Nucleus accumbens (tissue), 56 donors: ENCODE data around the gene EPYC.

Experiments
- DNase-seq, 56 donors: peaks; one replicate each; lab custom pipeline; 2025; lab: John Stamatoyannopoulos, UW

Gene EPYC

DNA sequence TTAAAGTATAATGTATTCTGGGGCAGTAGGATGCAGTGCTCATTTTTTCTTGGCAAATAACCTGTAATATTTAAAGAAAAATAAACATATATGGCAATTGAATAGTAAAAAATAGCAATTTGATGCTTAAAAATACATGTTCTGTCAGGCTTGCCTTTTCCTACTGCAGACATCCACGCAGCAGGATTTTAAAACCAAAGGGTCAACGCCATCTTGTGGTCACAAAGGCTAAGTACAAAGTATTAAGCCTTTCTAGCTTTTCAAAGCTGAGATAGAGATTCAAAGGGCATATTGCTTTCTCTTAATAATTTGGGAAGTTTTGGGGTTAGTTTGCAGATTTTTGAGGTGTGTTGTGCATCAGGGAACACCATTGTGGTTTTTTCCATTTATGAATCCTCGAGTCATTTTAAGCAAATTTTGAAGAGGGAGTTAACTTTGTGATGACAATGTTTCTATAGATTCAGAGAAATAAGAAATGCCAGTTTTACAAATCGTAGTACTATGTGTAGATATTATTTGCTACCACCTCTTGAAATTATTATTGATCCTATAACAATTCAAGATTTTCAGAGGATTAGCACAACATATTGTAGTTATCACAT, 45.1 kb downstream of the EPYC start:
- peak in 10 of 56 donors; percentile 2 to 39 (median 8) for DNase-seq

DNA sequence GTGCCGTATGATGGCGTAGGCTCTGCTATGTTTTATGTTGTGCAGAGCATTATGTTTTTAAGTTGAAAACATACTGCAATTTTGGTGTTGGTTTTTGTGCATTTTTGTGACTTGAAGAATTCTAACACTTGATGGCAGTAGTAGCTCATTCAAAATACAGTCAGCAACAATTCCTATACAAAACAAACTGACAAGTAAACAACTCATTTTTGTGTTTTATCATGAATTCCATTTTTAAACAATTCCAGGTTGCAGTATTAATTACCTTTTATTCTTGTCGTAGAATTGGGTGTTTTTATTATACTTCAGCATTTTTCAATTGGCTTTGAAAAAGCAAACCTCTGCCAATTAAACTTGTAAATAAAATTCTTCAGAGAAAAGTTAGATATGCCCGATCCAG, 45.7 kb downstream of the EPYC start:
- DNase-seq = no peak

- DNase-seq = no peak
Measured at GRCh38 chr12:90958347-90958746, 46.4 kb downstream of the EPYC start.

- no peak for DNase-seq
Measured at GRCh38 chr12:90954921-90955320, 49.9 kb downstream of the EPYC start, which contains the start of gene CCER1. TSS of gene CCER1 (minus strand) at chr12:90955176. CDS start at chr12:90954742, 434 bp downstream.

DNA sequence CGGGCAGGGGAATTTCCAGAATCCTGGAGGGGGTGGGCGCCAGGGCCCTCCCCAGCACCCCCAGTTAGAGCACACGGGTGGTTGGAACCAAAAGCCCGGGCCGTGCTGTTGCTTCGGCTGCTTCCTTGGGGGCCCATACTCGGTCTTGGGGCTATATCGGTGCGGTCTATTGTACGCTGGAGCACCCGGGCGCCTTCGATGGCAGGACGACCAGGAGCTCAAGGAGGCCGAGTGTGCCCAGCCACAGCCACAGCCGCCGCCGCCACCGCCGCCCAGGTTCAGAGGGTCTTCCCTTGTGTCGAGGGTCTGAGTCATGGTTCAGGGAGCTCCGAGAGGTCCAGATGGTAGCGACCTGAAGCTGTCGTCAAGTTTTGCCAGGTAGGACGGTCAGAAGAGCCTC, 50.3 kb downstream of the EPYC start:
- DNase-seq = no peak

- DNase-seq = no peak
Measured at GRCh38 chr12:90953956-90954421, 50.8 kb downstream of the EPYC start.

- no peak for DNase-seq
Measured at GRCh38 chr12:90951432-90952105, 53.2 kb downstream of the EPYC start.

- DNase-seq = no peak
Measured at GRCh38 chr12:90947869-90948268, 56.9 kb downstream of the EPYC start.

GRCh38 chr12:90945070-90945649, 59.6 kb downstream of the EPYC start:
- no peak for DNase-seq

- DNase-seq = no peak
Measured at GRCh38 chr12:90943255-90943654, 61.5 kb downstream of the EPYC start.

DNA sequence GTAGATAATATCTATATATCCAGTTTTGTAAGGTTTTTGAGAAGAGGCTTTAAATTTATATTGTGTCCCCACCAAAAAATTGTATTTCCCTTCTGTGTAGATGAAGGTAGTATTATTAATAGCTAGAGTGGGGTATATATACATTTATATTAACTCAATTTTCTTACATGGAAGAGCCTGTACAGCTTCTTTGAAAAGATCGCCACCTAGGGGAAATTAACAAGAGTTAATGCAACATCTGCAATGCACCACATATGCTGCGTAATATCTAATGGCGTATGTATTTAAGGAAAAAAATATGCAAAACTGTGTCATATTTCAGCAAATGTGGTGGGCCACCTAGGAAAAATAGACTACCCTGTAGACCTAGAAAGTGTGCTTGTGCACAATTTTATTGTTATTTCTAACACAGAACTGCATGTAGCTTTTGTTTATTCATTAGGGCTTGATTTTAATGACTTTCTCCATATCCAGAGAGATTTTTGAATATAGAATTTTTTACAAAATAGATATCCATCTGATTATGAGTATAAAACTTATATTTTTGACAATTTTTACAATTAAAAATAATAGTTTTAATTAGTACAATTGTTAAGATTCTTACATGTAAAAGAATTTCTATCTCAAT, 63.8 kb downstream of the EPYC start:
- no peak for DNase-seq

GRCh38 chr12:90939382-90939781, 65.4 kb downstream of the EPYC start:
- DNase-seq = no peak

GRCh38 chr12:90938451-90938850, 66.3 kb downstream of the EPYC start:
- no peak for DNase-seq

DNA sequence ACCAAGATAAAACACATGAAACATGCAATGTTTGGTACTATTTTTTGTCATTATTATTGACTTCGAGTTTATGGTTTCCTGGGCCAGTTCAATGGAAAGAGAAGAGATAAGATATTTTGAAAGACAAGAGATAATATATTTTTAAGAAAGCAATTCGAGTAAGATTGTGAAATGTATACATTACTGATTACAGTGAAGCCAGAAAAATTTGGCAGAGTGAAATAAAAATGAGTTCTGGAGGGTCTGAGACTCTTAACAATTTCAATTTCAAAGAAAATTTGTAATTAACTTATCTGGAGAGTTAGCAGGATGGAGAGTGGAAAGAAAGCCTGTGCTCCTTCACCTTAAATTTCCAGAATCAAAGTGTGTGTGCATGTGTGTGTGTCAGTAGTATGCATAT, 67.1 kb downstream of the EPYC start:
- DNase-seq = no peak

- no peak for DNase-seq
Measured at GRCh38 chr12:90936230-90937005, 68.4 kb downstream of the EPYC start.

- no peak for DNase-seq
Measured at GRCh38 chr12:90925562-90925961, 79.2 kb downstream of the EPYC start.

- DNase-seq = no peak
Measured at GRCh38 chr12:90924406-90924805, 80.4 kb downstream of the EPYC start.

DNA sequence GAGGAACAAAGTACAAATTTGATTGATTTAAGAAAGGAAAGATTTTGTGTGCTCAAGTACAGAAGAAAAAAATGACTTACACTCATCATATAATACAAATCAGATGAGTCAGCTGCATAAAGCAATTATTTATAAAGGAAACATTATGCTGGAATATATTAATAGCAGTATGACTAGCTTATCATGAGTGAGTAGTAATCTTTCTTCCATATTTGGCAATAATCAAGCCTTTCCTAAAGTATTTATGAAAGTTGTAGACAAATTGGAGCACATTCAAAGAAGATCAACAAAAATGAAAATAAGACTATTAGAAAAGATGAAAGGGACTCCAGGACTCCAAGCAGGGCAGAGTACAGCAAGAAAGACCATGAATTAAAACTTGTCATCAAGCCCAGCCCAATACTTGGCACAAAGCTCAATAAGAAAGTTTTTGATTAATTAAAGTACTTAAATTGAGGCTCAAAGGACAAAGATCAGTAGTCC, 82.6 kb downstream of the EPYC start:
- DNase-seq = no peak

DNA sequence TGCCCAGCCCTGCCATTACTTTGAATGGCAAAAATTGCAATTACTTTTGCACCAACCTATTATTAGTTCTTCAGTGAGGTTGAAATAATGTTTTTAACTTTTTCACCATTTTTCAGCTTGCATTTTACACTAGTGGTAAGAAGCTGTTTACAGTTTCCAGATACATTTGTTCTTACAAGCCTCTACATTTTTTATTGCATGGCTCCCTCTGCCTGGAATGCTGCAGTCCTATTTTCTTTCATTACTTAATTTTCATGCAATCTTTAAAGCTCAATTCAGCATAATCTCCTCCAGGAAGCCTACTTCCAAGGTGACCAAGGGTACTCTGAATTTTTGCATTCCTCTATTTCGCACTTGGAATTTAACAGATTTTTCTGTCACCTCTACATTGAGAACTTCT, 83.2 kb downstream of the EPYC start:
- DNase-seq = no peak

GRCh38 chr12:90920222-90920621, 84.5 kb downstream of the EPYC start:
- DNase-seq = no peak

DNA sequence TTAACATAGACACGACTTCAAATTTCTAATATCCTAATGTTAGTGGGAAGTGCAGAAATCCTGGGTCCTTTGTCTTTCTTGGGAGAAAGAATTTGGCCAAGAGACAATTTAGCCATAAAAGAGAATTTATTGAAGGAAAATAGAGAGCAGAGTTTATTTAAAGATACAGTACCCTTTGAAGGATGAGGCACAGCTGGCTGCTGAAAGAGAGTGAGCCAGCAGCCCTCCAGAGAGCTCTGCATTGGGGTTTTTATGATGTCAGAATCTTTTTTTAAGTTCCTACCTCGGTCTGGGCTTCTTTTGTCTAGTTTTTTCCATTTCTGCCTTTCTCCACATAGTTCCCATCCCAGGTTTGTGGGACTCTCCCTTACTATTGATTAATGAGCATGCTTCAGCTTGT, 87.3 kb downstream of the EPYC start:
- no peak for DNase-seq
